Measurements from ENCODE around the gene DNM2. TPM values are rescaled to one million over a fixed set of nuclear protein-coding genes. Genes with fewer than 3 reads are reported as not detected.
"Not testable (repeated sequence)": the region's sequence is repeated elsewhere in the genome, so short reads cannot be mapped to it uniquely, and the experiment has no call there.

Gene DNM2
- total RNA-seq, 2 experiments from 2014 or later: 268 to 270 TPM

DNA sequence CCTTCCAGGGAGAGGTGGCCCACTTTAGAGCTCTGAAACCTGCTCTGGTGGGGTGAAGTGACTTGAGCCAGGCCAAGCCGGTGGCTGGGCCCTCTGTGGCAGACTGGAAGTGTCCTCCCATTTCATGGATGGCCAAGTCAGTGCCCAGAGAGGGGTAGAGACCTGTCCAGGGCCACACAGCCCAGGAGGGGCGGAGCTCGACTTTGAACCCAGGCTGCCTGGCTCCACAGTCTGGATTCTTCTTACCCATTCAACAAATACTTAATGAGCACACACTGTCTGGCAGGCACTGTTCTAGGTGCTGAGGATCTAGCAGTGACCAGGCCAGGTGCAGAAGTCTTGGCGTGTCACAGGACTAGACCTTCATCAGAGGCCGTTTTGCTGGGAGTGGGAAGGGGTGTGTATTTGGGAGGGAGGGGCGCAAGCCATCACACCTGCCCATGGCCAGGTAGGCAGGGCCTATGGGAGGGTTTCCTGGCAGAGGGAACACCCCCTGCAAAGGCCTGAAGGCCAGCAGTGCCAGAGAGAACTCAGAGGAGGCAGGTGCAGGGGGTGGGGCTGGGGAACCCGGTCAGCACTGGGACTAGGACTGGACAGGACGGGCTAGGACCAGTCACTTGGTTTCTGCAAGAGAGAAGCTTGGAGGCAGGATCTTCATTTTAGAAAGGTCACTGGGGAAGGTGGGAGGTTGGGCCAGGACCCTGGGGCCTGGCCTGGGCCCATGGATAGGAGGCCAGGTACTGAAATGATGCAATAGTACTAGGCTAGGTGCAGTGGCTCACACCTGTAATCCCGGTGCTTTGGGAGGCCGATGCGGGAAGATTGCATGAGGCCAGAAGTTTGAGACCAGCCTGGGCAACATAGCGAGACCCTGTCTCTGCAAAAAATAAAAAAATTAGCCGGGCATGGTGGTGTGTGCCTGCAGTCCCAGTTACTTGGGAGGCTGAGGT lies 31.8 kb downstream of the DNM2 start:
- H3K9me3 Mint-ChIP-seq: no peaks in the 10 kb centered on the region

GRCh38 chr19:10751109-10751953 lies 33.5 kb downstream of the DNM2 start:
- H3K27ac Mint-ChIP-seq: peak overlapping the region; percentile 59
- no peaks in the 10 kb centered on the region for H3K9me3 Mint-ChIP-seq
- H3K4me3 Mint-ChIP-seq: no peak overlapping the region
- ChIA-PET CTCF (interaction anchor here (0.5 to 1.9 kb wide), 6 partner anchors 8 to 1114 kb away, joined by 3 to 7 read pairs (median 4); partner anchors contain the start of gene DNM2), POLR2A (no interaction called here)
- DNase-seq: no peak
- peaks cover 11% of the 10 kb centered on the region for H3K36me3 Mint-ChIP-seq (ENCODE audit: low read depth)
- peaks cover 90% of the 10 kb centered on the region for H3K4me1 Mint-ChIP-seq
- no peaks in the 10 kb centered on the region for H3K27me3 Mint-ChIP-seq

More for the DNA sequence above, 31.8 kb downstream of the DNM2 start:
- H3K4me1 Mint-ChIP-seq: peaks cover 82% of the 10 kb centered on the region
- H3K4me3 Mint-ChIP-seq: no peak overlapping the region
- ChIA-PET CTCF (interaction anchor here (0.5 kb wide), 1 partner anchor 160 kb away, joined by 4 read pairs; no protein-coding TSS in a partner anchor), POLR2A (no interaction called here)
- peak overlapping the region; percentile 74 for H3K27ac Mint-ChIP-seq
- no peak for DNase-seq
- peaks cover 3% of the 10 kb centered on the region for H3K36me3 Mint-ChIP-seq (ENCODE audit: low read depth)
- H3K27me3 Mint-ChIP-seq: no peaks in the 10 kb centered on the region

GRCh38 chr19:10752237-10752912 lies 34.5 kb downstream of the DNM2 start:
- Mint-ChIP-seq H3K36me3 (ENCODE audit: low read depth) (peaks cover 19% of the 10 kb centered on the region), H3K4me1 (peaks cover 95% of the 10 kb centered on the region), H3K27me3 (no peaks in the 10 kb centered on the region), H3K9me3 (no peaks in the 10 kb centered on the region), H3K27ac (peak overlapping the region; percentile 71), H3K4me3 (no peak overlapping the region)
- CTCF ChIA-PET: interaction anchor here (0.5 to 1.9 kb wide), 4 partner anchors 34 to 232 kb away, joined by 3 to 7 read pairs (median 4); partner anchors contain the start of gene DNM2
- POLR2A ChIA-PET: no interaction called here
- DNase-seq: no peak

DNA sequence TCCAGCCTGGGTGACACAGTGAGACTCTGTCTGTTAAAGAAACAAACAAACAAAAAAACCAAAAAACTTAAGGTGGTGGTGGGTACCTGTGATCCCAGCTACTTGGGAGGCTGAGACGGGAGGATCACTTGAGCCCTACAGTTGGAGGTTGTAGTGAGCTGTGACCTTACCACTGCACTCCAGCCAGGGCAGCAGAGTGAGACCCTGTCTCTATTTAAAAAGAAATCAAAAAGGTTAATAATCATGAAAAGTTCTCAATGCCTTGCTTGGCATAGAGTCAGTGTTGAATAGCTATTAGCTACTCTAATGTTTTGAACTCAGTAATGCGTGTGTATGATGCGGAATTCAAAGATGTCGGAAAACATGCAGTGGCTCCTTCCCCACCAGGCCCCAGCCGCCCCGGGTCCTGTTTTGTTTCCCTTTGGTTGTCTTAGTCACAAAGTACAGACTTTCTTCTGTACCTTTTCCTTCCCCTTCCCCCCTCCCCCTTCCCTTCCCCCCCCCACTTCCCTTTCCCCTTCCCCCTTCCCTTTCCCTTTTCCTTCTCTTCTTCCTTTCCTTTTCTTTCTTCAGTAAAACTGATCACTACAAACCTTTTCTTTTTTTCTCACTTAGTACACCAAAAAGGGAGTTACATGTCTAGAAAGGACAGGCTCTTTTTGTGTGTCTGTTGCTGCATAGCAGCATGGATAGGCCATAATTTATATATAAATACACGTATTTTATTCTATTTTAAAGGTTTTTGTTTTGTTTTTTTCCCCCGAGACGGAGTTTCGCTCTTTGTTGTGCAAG lies 35.2 kb downstream of the DNM2 start:
- Mint-ChIP-seq H3K4me3 (no peak overlapping the region), H3K9me3 (no peaks in the 10 kb centered on the region), H3K36me3 (ENCODE audit: low read depth) (peaks cover 22% of the 10 kb centered on the region), H3K27me3 (no peaks in the 10 kb centered on the region), H3K27ac (peak overlapping the region; percentile 69), H3K4me1 (peaks cover 91% of the 10 kb centered on the region)
- ChIA-PET CTCF (interaction anchor here (0.5 to 1.3 kb wide), 3 partner anchors 12 to 184 kb away, joined by 3 to 5 read pairs (median 3); no protein-coding TSS in a partner anchor), POLR2A (no interaction called here)
- DNase-seq: no peak

DNA sequence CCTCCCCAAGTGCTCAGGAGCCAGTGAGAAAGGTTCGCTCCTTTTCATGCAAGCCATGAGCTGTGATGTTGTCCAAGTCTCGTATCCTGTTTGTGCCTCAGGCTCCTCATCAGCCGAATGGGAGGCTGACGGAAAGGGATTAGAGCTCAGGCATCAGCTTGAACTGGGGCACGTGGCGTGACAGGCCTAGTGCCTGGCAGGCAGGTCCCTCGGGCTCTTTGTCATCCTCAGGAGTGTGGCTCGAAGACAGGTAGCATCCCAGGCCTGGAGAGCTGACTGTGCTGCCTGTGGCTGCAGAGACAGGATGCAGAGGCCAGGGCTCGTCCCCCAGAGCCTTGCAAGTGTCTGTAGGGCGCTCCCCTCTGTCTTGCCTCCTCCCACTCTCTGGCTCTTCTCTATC lies 38.5 kb downstream of the DNM2 start:
- ChIA-PET POLR2A (no interaction called here), CTCF (interaction anchor here (0.9 to 3.0 kb wide), 4 partner anchors 10 to 36 kb away, joined by 3 to 8 read pairs (median 4); no protein-coding TSS in a partner anchor)
- DNase-seq: no peak
- peaks cover 86% of the 10 kb centered on the region for H3K4me1 Mint-ChIP-seq
- H3K27ac Mint-ChIP-seq: peak overlapping the region; percentile 83
- no peaks in the 10 kb centered on the region for H3K9me3 Mint-ChIP-seq
- no peaks in the 10 kb centered on the region for H3K27me3 Mint-ChIP-seq
- H3K4me3 Mint-ChIP-seq: no peak overlapping the region
- H3K36me3 Mint-ChIP-seq (ENCODE audit: low read depth): peaks cover 43% of the 10 kb centered on the region

GRCh38 chr19:10756791-10757190 lies 38.9 kb downstream of the DNM2 start:
- POLR2A ChIA-PET: no interaction called here
- peaks cover 47% of the 10 kb centered on the region for H3K36me3 Mint-ChIP-seq (ENCODE audit: low read depth)

DNA sequence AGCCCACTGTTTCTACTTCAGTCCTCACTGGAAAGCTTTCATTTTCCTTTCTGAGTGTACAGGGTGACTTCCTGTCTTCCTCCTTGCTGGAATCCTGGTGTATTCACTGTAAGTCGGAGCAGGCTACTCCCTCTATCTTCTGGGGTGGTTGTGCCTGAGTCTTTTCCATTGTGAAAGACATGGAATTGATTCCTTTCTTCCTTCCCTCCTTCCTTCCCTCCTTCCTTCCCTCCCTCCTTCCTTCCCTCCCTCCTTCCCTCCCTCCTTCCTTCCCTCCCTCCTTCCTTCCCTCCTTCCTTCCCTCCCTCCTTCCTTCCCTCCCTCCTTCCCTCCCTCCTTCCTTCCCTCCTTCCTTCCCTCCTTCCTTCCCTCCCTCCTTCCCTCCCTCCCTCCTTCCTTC lies 40.2 kb downstream of the DNM2 start:
- H3K9me3 Mint-ChIP-seq, H3K27me3 Mint-ChIP-seq, H3K27ac Mint-ChIP-seq, POLR2A ChIA-PET, H3K4me3 Mint-ChIP-seq, DNase-seq: not testable (repeated sequence)
- H3K36me3 Mint-ChIP-seq (ENCODE audit: low read depth): peaks cover 59% of the 10 kb centered on the region
- peaks cover 88% of the 10 kb centered on the region for H3K4me1 Mint-ChIP-seq
- CTCF ChIA-PET: interaction anchor here (1.2 to 3.6 kb wide), 4 partner anchors 9 to 41 kb away, joined by 3 to 19 read pairs (median 6); partner anchors contain the start of gene DNM2

More at GRCh38 chr19:10756791-10757190, 38.9 kb downstream of the DNM2 start:
- no peaks in the 10 kb centered on the region for H3K27me3 Mint-ChIP-seq
- H3K4me1 Mint-ChIP-seq: peaks cover 88% of the 10 kb centered on the region
- no peak for DNase-seq
- H3K4me3 Mint-ChIP-seq: no peak overlapping the region
- peak overlapping the region; percentile 83 for H3K27ac Mint-ChIP-seq
- H3K9me3 Mint-ChIP-seq: no peaks in the 10 kb centered on the region
- CTCF ChIA-PET: interaction anchor here (0.9 to 3.6 kb wide), 5 partner anchors 10 to 40 kb away, joined by 3 to 19 read pairs (median 5); partner anchors contain the start of gene DNM2

DNA sequence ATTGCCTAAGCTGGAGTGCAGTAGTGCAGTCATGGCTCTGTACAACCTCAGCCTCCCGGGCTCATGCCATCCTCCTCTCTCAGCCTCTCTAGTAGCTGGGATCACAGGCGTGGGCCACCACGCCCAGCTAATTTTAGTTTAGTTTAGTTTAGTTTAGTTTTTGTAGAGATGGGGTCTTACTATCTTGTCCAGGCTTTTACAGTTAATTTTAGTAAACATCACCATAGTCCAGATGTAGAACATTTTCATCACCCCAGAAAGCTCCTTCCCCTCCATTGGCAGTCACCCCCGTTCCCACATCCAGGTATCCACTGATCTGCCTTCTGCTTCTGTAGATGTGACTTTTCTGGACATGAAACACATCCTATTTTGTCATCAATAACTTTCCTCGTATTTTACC lies 41.1 kb downstream of the DNM2 start:
- peak overlapping the region; percentile 86 for H3K27ac Mint-ChIP-seq
- peaks cover 89% of the 10 kb centered on the region for H3K4me1 Mint-ChIP-seq
- CTCF ChIA-PET: interaction anchor here (0.5 to 3.6 kb wide), 12 partner anchors 8 to 348 kb away, joined by 3 to 19 read pairs (median 4); partner anchors contain the start of gene DNM2
- H3K4me3 Mint-ChIP-seq: peak overlapping the region; percentile 50
- no peak for DNase-seq
- H3K36me3 Mint-ChIP-seq (ENCODE audit: low read depth): peaks cover 64% of the 10 kb centered on the region
- H3K27me3 Mint-ChIP-seq: no peaks in the 10 kb centered on the region
- H3K9me3 Mint-ChIP-seq: no peaks in the 10 kb centered on the region
- POLR2A ChIA-PET: interaction anchor here (0.6 kb wide), 1 partner anchor 379 kb away, joined by 4 read pairs; the partner anchor contains the start of gene TYK2

DNA sequence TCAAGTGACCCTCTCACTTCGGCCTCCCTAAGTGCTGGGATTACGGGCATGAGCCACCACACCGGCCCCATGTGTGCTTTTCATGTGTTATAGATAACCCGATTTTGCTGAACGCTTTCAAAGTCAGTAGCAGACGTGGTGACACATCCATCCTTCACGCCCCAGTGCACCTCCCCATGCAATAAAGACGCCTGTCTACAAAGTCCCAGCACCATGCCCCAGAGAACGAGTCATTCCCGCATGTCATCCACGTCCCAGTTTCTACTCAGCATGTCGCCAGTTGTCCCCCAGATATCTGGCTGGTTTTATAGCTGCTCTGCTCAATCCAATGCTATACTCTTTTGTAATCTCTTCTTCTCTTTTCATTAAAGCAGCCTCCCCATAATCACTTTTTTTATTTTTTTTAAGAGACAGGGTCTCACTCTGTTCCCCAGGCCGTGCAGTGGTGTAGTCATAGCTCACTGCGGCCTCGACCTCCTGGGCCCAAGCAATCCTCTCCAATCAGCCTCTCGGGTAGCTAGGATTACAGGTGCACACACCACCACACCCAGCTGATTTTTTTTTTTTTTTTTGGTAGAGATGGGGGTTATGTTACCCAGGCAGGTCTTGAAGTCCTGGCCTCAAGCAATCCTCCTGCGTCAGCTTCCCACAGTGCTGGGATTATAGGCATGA lies 42.5 kb downstream of the DNM2 start:
- Mint-ChIP-seq H3K36me3 (ENCODE audit: low read depth) (peaks cover 66% of the 10 kb centered on the region), H3K27me3 (no peaks in the 10 kb centered on the region), H3K9me3 (no peaks in the 10 kb centered on the region), H3K4me3 (peak overlapping the region; percentile 50), H3K27ac (peak overlapping the region; percentile 86), H3K4me1 (peaks cover 87% of the 10 kb centered on the region)
- POLR2A ChIA-PET: interaction anchor here (0.6 kb wide), 1 partner anchor 114 kb away, joined by 3 read pairs; no protein-coding TSS in a partner anchor
- peak; percentile 17 for DNase-seq
- CTCF ChIA-PET: interaction anchor here (0.6 to 3.6 kb wide), 11 partner anchors 8 to 344 kb away, joined by 3 to 19 read pairs (median 4); partner anchors contain the start of genes DNM2 and QTRT1

- Mint-ChIP-seq H3K4me1 (peaks cover 79% of the 10 kb centered on the region), H3K9me3 (no peaks in the 10 kb centered on the region), H3K36me3 (ENCODE audit: low read depth) (peaks cover 61% of the 10 kb centered on the region), H3K27me3 (no peaks in the 10 kb centered on the region), H3K4me3 (peak overlapping the region; percentile 64), H3K27ac (peak overlapping the region; percentile 96)
- DNase-seq: no peak
- ChIA-PET POLR2A (no interaction called here), CTCF (interaction anchor here (0.7 to 2.3 kb wide), 5 partner anchors 9 to 44 kb away, joined by 3 to 6 read pairs (median 3); no protein-coding TSS in a partner anchor)
Observed at GRCh38 chr19:10761443-10762250, 43.8 kb downstream of the DNM2 start.

Data from activated CD4-positive, alpha-beta T cell treated with anti-CD3 and anti-CD28 coated beads, Interleukin-2, amount 10 ng/mL, durations not matched to agents 7 days and 5 days (primary cell).